ENCODE data around the gene TRIM21.
"Not testable (repeated sequence)": the region's sequence is repeated elsewhere in the genome, so short reads cannot be mapped to it uniquely, and the experiment has no call there.

Gene TRIM21

GRCh38 chr11:4393209-4393857 lies at the start of gene TRIM21:
TSS of gene TRIM21 (minus strand) at chr11:4393702. CDS start at chr11:4390409, 3,293 bp downstream.
- no peak for DNase-seq

- DNase-seq = no peak
Measured at GRCh38 chr11:4441515-4441914, 48.0 kb upstream of the TRIM21 start.

GRCh38 chr11:4436411-4436810 lies 42.9 kb upstream of the TRIM21 start:
- DNase-seq = no peak

GRCh38 chr11:4433856-4434255 lies 40.4 kb upstream of the TRIM21 start:
- DNase-seq = no peak

GRCh38 chr11:4430051-4430450 lies 36.5 kb upstream of the TRIM21 start:
- DNase-seq = no peak

- DNase-seq = no peak
Measured at GRCh38 chr11:4418403-4418802, 24.9 kb upstream of the TRIM21 start.

- no peak for DNase-seq
Measured at GRCh38 chr11:4416816-4417215, 23.3 kb upstream of the TRIM21 start.

GRCh38 chr11:4416306-4416705 lies 22.8 kb upstream of the TRIM21 start:
- DNase-seq = no peak

- DNase-seq = not testable (repeated sequence)
Measured at GRCh38 chr11:4406206-4406605, 12.7 kb upstream of the TRIM21 start.

GRCh38 chr11:4393858-4394223 lies 339 bp upstream of the TRIM21 start:
- DNase-seq = no peak

- DNase-seq = no peak
Measured at GRCh38 chr11:4388221-4388620, 5.3 kb downstream of the TRIM21 start.

- DNase-seq = no peak
Measured at GRCh38 chr11:4385978-4386740, 7.3 kb downstream of the TRIM21 start.

- no peak for DNase-seq
Measured at GRCh38 chr11:4381901-4382300, 11.6 kb downstream of the TRIM21 start.

- DNase-seq = no peak
Measured at GRCh38 chr11:4375431-4376140, 17.9 kb downstream of the TRIM21 start.

- no peak for DNase-seq
Measured at GRCh38 chr11:4370166-4370565, 23.3 kb downstream of the TRIM21 start.

GRCh38 chr11:4368286-4368685 lies 25.2 kb downstream of the TRIM21 start, which contains the start of gene OR52B4:
TSS of gene OR52B4 (minus strand) at chr11:4368386. CDS start at chr11:4368295, 91 bp downstream.
- no peak for DNase-seq

- DNase-seq = not testable (repeated sequence)
Measured at GRCh38 chr11:4348142-4348541, 45.4 kb downstream of the TRIM21 start.

- not testable (repeated sequence) for DNase-seq
Measured at GRCh38 chr11:4345366-4345765, 48.1 kb downstream of the TRIM21 start.

All from cerebellar nuclear complex (tissue), 1 donor.